WTC11 (cell line): Measurements from ENCODE around the gene SLC25A21. TPM values are rescaled to one million over a fixed set of nuclear protein-coding genes. Genes with fewer than 3 reads are reported as not detected.

Experiments used
- ATAC-seq: fragments of 200-7000 bp; cut with Tn5 transposase; 2 replicates; pipeline ENCODE4 v1.10.0; 2021; ENCODE audit warnings: mild to moderate bottlenecking, moderate library complexity
- CTCF ChIA-PET: fragments of 300-600 bp; sonication (Branson Sonifier 250); formaldehyde crosslinking; loops from one replicate; lab custom pipeline; 2021; ENCODE audit warnings: antibody characterized with exemption; lab: Charles Lee
- POLR2A ChIA-PET: fragments of 350-600 bp; sonication (Branson Sonifier 250); formaldehyde crosslinking; loops from one replicate; lab custom pipeline; 2021; ENCODE audit warnings: antibody characterized with exemption; lab: Charles Lee
- DNase-seq: peaks from one replicate; pipeline ENCODE4 v3.0.0; 2021; ENCODE audit warnings: low spot score
- H3K27ac Mint-ChIP-seq: 2 replicates; pipeline ENCODE4 v1.8.0; 2021; ENCODE audit warnings: mixed read lengths
- H3K27me3 Mint-ChIP-seq: 2 replicates; pipeline ENCODE4 v1.8.0; 2021; ENCODE audit warnings: low read depth, mild to moderate bottlenecking, moderate library complexity, mixed read lengths
- H3K36me3 Mint-ChIP-seq: 2 replicates; pipeline ENCODE4 v1.8.0; 2021; ENCODE audit warnings: mixed read lengths
- H3K4me1 Mint-ChIP-seq: 2 replicates; pipeline ENCODE4 v1.8.0; 2022; ENCODE audit warnings: mixed read lengths
- H3K4me3 Mint-ChIP-seq: 2 replicates; pipeline ENCODE4 v1.8.0; 2021; ENCODE audit warnings: mild to moderate bottlenecking, moderate library complexity, mixed read lengths
- H3K9me3 Mint-ChIP-seq: 2 replicates; pipeline ENCODE4 v1.8.0; 2021; ENCODE audit warnings: mixed read lengths
- FOXP1 ChIP-seq: sonication (generic); formaldehyde crosslinking; IDR thresholded peaks from 2 replicates; pipeline ENCODE4 v1.8.0; 2022; ENCODE audit warnings: missing genetic modification reagents, mild to moderate bottlenecking, moderate library complexity, borderline replicate concordance
- GRHL2 ChIP-seq: fragments of 250-450 bp; sonication (Bioruptor Pico); IDR thresholded peaks from 2 replicates; pipeline ENCODE4 v1.8.0; 2022; ENCODE audit warnings: mild to moderate bottlenecking, moderate library complexity; ENCODE audit not compliant: insufficient replicate concordance, severe bottlenecking
- NFYB ChIP-seq: sonication (generic); formaldehyde crosslinking; conservative IDR thresholded peaks from 2 replicates; pipeline ENCODE4 v1.8.0; 2022; ENCODE audit warnings: low read depth, missing genetic modification reagents
- NR1H2 ChIP-seq: sonication (generic); formaldehyde crosslinking; IDR thresholded peaks from 2 replicates; pipeline ENCODE4 v1.9.0; 2021; ENCODE audit warnings: mild to moderate bottlenecking, moderate library complexity, missing genetic modification reagents
- SMAD4 ChIP-seq: sonication (generic); formaldehyde crosslinking; IDR thresholded peaks from 2 replicates; pipeline ENCODE4 v1.8.0; 2022; ENCODE audit warnings: mild to moderate bottlenecking, missing genetic modification reagents
- TCF7 ChIP-seq: sonication (generic); formaldehyde crosslinking; IDR thresholded peaks from 2 replicates; pipeline ENCODE4 v1.8.0; 2022; ENCODE audit warnings: mild to moderate bottlenecking, low read depth, missing genetic modification reagents, moderate library complexity
- ZNF263 ChIP-seq: sonication (generic); formaldehyde crosslinking; IDR thresholded peaks from 2 replicates; pipeline ENCODE4 v1.8.1; 2022; ENCODE audit warnings: low read depth, mild to moderate bottlenecking, moderate library complexity, missing genetic modification reagents
- ZNF396 ChIP-seq: fragments of 250-450 bp; sonication (Bioruptor Pico); IDR thresholded peaks from 2 replicates; pipeline ENCODE4 v1.8.0; 2021; ENCODE audit warnings: mild to moderate bottlenecking, moderate library complexity, borderline replicate concordance
- ZNF416 ChIP-seq: fragments of 250-450 bp; sonication (Bioruptor Pico); IDR thresholded peaks from 2 replicates; pipeline ENCODE4 v1.9.0; 2021; ENCODE audit warnings: mild to moderate bottlenecking, inconsistent platforms
- ZNF423 ChIP-seq: fragments of 250-450 bp; sonication (Bioruptor Pico); IDR thresholded peaks from 2 replicates; pipeline ENCODE4 v2.1.2; 2022; ENCODE audit warnings: mild to moderate bottlenecking, moderate library complexity
- total RNA-seq: library from RNA; stranded (reverse); gene quantifications from 3 replicates; pipeline ENCODE4 v1.2.3, GENCODE V29; 2021
- TF ChIP-seq, protein P1 (sequence below): sonication (generic); formaldehyde crosslinking; IDR thresholded peaks from 2 replicates; pipeline ENCODE4 v1.8.0; 2022; ENCODE audit warnings: missing genetic modification reagents
- TF ChIP-seq, protein P2 (sequence below): sonication (generic); formaldehyde crosslinking; conservative IDR thresholded peaks from 2 replicates; pipeline ENCODE4 v1.8.1; 2023; ENCODE audit warnings: mild to moderate bottlenecking, low read depth, missing genetic modification reagents, moderate library complexity
- TF ChIP-seq, protein P3 (sequence below): fragments of 250-450 bp; sonication (Bioruptor Pico); conservative IDR thresholded peaks from 2 replicates; pipeline ENCODE4 v1.9.0; 2021; ENCODE audit warnings: mild to moderate bottlenecking
- TF ChIP-seq, protein P4 (sequence below): sonication (generic); formaldehyde crosslinking; IDR thresholded peaks from 2 replicates; pipeline ENCODE4 v1.8.0; 2023; ENCODE audit warnings: mild to moderate bottlenecking, missing genetic modification reagents
- TF ChIP-seq, protein P5 (sequence below): sonication (generic); formaldehyde crosslinking; IDR thresholded peaks from 2 replicates; pipeline ENCODE4 v1.8.0; 2023; ENCODE audit warnings: missing genetic modification reagents
- TF ChIP-seq, protein P6 (sequence below): sonication (generic); formaldehyde crosslinking; IDR thresholded peaks from 2 replicates; pipeline ENCODE4 v1.8.1; 2022; ENCODE audit warnings: mild to moderate bottlenecking, moderate library complexity, missing genetic modification reagents
- TF ChIP-seq, protein P7 (sequence below): sonication (generic); formaldehyde crosslinking; IDR thresholded peaks from 2 replicates; pipeline ENCODE4 v1.8.0; 2022; ENCODE audit warnings: mild to moderate bottlenecking, missing genetic modification reagents
- TF ChIP-seq, protein P8 (sequence below): sonication (generic); formaldehyde crosslinking; IDR thresholded peaks from 2 replicates; pipeline ENCODE4 v1.8.0; 2022; ENCODE audit warnings: mild to moderate bottlenecking, missing genetic modification reagents

Gene SLC25A21
- total RNA-seq, 1 experiment from 2014 or later = 8.2 TPM

DNA sequence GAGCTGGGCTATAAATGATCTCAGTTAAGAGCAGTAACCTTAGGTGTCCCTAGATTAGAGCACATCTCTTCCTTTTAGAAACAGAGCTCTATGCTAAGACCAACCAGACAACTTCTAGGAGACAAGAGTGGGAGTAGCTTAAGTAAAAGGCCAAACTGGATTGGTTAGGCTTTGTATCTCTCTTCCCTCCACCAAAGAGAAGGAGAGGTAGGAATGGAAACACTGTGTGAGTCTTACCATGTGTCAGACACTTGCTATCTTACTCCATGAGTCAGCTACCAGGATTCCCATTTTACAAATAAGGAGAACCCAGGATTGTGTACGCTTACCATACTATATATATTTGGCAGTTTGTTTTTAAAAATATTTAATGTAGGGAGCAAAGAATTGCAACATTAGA is 387.9 kb downstream of the SLC25A21 start:
- CTCF ChIA-PET = interaction anchor here (1.1 kb wide), 1 partner anchor 157 kb away, joined by 4 read pairs; no protein-coding TSS in a partner anchor
- ATAC-seq = no peak; the same call in 1 of the 2 replicates
- Mint-ChIP-seq H3K27me3 (no peaks in the 10 kb centered on the region), H3K36me3 (peaks cover 16% of the 10 kb centered on the region; the same call in 1 of the 2 replicates), H3K4me3 (no peak overlapping the region), H3K9me3 (peaks cover 28% of the 10 kb centered on the region), H3K27ac (no peak overlapping the region), H3K4me1 (no peaks in the 10 kb centered on the region)
- POLR2A ChIA-PET = no interaction called here
- no peak for DNase-seq
- TF ChIP-seq ZNF423 (CRISPR knock-in tag) (no peak), GRHL2 (CRISPR knock-in tag) (no peak), NR1H2 (CRISPR knock-in tag) (no peak), SMAD4 (CRISPR knock-in tag) (no peak), ZNF396 (CRISPR knock-in tag) (no peak), TCF7 (no peak), ZNF263 (no peak), FOXP1 (CRISPR knock-in tag) (no peak), NFYB (no peak), ZNF416 (no peak)
- TF ChIP-seq, protein P1, sequence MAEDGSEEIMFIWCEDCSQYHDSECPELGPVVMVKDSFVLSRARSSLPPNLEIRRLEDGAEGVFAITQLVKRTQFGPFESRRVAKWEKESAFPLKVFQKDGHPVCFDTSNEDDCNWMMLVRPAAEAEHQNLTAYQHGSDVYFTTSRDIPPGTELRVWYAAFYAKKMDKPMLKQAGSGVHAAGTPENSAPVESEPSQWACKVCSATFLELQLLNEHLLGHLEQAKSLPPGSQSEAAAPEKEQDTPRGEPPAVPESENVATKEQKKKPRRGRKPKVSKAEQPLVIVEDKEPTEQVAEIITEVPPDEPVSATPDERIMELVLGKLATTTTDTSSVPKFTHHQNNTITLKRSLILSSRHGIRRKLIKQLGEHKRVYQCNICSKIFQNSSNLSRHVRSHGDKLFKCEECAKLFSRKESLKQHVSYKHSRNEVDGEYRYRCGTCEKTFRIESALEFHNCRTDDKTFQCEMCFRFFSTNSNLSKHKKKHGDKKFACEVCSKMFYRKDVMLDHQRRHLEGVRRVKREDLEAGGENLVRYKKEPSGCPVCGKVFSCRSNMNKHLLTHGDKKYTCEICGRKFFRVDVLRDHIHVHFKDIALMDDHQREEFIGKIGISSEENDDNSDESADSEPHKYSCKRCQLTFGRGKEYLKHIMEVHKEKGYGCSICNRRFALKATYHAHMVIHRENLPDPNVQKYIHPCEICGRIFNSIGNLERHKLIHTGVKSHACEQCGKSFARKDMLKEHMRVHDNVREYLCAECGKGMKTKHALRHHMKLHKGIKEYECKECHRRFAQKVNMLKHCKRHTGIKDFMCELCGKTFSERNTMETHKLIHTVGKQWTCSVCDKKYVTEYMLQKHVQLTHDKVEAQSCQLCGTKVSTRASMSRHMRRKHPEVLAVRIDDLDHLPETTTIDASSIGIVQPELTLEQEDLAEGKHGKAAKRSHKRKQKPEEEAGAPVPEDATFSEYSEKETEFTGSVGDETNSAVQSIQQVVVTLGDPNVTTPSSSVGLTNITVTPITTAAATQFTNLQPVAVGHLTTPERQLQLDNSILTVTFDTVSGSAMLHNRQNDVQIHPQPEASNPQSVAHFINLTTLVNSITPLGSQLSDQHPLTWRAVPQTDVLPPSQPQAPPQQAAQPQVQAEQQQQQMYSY (CRISPR knock-in tag) = no peak
- TF ChIP-seq, protein P2, sequence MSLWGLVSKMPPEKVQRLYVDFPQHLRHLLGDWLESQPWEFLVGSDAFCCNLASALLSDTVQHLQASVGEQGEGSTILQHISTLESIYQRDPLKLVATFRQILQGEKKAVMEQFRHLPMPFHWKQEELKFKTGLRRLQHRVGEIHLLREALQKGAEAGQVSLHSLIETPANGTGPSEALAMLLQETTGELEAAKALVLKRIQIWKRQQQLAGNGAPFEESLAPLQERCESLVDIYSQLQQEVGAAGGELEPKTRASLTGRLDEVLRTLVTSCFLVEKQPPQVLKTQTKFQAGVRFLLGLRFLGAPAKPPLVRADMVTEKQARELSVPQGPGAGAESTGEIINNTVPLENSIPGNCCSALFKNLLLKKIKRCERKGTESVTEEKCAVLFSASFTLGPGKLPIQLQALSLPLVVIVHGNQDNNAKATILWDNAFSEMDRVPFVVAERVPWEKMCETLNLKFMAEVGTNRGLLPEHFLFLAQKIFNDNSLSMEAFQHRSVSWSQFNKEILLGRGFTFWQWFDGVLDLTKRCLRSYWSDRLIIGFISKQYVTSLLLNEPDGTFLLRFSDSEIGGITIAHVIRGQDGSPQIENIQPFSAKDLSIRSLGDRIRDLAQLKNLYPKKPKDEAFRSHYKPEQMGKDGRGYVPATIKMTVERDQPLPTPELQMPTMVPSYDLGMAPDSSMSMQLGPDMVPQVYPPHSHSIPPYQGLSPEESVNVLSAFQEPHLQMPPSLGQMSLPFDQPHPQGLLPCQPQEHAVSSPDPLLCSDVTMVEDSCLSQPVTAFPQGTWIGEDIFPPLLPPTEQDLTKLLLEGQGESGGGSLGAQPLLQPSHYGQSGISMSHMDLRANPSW (CRISPR knock-in tag) = no peak
- TF ChIP-seq, protein P3, sequence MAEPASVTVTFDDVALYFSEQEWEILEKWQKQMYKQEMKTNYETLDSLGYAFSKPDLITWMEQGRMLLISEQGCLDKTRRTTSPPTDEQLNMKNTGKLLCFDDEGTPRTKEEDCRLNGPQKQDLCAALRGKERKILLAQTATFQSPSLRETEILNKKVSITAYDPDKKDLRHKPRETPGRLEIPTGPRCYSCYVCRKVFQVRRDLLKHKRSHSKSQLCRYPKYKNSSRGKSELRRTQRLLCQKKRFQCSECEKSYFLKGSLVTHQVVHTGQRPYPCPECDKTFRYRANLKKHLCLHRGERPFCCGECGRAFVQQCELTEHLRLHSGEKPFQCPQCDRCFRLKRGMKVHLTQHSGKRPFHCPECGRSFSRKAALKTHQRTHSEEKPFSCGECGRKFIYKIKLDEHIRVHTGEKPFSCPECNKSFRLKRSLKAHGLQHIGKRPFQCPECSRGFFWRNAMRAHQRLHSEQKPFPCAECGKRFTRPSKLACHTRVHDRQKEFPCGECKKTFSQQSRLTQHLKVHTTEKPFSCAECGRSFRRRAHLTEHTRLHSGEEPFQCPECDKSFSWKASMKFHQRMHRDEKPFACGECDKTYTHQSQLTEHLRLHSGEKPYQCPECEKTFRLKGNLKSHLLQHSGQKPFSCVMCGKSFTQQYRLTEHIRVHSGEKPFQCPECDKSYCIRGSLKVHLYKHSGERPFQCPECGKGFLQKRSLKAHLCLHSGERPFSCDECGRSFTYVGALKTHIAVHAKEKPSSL (CRISPR knock-in tag) = no peak
- TF ChIP-seq, protein P4, sequence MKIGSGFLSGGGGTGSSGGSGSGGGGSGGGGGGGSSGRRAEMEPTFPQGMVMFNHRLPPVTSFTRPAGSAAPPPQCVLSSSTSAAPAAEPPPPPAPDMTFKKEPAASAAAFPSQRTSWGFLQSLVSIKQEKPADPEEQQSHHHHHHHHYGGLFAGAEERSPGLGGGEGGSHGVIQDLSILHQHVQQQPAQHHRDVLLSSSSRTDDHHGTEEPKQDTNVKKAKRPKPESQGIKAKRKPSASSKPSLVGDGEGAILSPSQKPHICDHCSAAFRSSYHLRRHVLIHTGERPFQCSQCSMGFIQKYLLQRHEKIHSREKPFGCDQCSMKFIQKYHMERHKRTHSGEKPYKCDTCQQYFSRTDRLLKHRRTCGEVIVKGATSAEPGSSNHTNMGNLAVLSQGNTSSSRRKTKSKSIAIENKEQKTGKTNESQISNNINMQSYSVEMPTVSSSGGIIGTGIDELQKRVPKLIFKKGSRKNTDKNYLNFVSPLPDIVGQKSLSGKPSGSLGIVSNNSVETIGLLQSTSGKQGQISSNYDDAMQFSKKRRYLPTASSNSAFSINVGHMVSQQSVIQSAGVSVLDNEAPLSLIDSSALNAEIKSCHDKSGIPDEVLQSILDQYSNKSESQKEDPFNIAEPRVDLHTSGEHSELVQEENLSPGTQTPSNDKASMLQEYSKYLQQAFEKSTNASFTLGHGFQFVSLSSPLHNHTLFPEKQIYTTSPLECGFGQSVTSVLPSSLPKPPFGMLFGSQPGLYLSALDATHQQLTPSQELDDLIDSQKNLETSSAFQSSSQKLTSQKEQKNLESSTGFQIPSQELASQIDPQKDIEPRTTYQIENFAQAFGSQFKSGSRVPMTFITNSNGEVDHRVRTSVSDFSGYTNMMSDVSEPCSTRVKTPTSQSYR (CRISPR knock-in tag) = no peak
- TF ChIP-seq, protein P5, sequence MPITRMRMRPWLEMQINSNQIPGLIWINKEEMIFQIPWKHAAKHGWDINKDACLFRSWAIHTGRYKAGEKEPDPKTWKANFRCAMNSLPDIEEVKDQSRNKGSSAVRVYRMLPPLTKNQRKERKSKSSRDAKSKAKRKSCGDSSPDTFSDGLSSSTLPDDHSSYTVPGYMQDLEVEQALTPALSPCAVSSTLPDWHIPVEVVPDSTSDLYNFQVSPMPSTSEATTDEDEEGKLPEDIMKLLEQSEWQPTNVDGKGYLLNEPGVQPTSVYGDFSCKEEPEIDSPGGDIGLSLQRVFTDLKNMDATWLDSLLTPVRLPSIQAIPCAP (CRISPR knock-in tag) = no peak
- TF ChIP-seq, protein P6, sequence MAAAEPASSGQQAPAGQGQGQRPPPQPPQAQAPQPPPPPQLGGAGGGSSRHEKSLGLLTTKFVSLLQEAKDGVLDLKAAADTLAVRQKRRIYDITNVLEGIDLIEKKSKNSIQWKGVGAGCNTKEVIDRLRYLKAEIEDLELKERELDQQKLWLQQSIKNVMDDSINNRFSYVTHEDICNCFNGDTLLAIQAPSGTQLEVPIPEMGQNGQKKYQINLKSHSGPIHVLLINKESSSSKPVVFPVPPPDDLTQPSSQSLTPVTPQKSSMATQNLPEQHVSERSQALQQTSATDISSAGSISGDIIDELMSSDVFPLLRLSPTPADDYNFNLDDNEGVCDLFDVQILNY (CRISPR knock-in tag) = no peak
- TF ChIP-seq, protein P7, sequence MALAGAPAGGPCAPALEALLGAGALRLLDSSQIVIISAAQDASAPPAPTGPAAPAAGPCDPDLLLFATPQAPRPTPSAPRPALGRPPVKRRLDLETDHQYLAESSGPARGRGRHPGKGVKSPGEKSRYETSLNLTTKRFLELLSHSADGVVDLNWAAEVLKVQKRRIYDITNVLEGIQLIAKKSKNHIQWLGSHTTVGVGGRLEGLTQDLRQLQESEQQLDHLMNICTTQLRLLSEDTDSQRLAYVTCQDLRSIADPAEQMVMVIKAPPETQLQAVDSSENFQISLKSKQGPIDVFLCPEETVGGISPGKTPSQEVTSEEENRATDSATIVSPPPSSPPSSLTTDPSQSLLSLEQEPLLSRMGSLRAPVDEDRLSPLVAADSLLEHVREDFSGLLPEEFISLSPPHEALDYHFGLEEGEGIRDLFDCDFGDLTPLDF = no peak
- TF ChIP-seq, protein P8, sequence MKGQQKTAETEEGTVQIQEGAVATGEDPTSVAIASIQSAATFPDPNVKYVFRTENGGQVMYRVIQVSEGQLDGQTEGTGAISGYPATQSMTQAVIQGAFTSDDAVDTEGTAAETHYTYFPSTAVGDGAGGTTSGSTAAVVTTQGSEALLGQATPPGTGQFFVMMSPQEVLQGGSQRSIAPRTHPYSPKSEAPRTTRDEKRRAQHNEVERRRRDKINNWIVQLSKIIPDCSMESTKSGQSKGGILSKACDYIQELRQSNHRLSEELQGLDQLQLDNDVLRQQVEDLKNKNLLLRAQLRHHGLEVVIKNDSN = no peak
